GM12878 (cell line): ENCODE measurements around the gene VPS39. TPM values are rescaled to one million over a fixed set of nuclear protein-coding genes. Genes with fewer than 3 reads are reported as not detected.

ENCODE experiments used
- CBX5 ChIP-seq: sonication (generic); IDR thresholded peaks from 2 replicates; pipeline ENCODE4 v1.6.1; 2016; ENCODE audit warnings: low read depth, moderate library complexity, mild to moderate bottlenecking, inconsistent platforms
- CEBPB ChIP-seq, 2 experiments: fragments of 150-350 bp in 1 of 2; IDR thresholded peaks; 2 replicates each; pipeline ENCODE4 v1.6.1; 2012 to 2014; ENCODE audit warnings: low read depth in 2 of 2, low read length in 2 of 2, borderline replicate concordance in 1 of 2, inconsistent platforms in 1 of 2
- CHD2 ChIP-seq: IDR thresholded peaks from 2 replicates; pipeline ENCODE4 v1.6.1; 2011; ENCODE audit warnings: low read depth, low read length, improper control_type of control experiment, borderline replicate concordance
- CREM ChIP-seq: IDR thresholded peaks from 2 replicates; pipeline ENCODE4 v1.6.1; 2014; ENCODE audit warnings: antibody characterized with exemption, low read depth
- CUX1 ChIP-seq: IDR thresholded peaks from 2 replicates; pipeline ENCODE4 v1.6.1; 2012; ENCODE audit warnings: improper control_type of control experiment, low read depth, low read length; ENCODE audit not compliant: insufficient replicate concordance
- IRF5 ChIP-seq: fragments of 450-650 bp; IDR thresholded peaks from 2 replicates; pipeline ENCODE4 v1.6.1; 2017; ENCODE audit warnings: borderline replicate concordance
- MTA2 ChIP-seq: fragments of 450-650 bp; IDR thresholded peaks from 2 replicates; pipeline ENCODE4 v1.6.1; 2016; ENCODE audit warnings: low read depth, mild to moderate bottlenecking, moderate library complexity
- MTA3 ChIP-seq: IDR thresholded peaks from 2 replicates; pipeline ENCODE4 v1.6.1; 2012; ENCODE audit warnings: low read length, inconsistent platforms, borderline replicate concordance
- POLR2A ChIP-seq: IDR thresholded peaks from 2 replicates; pipeline ENCODE4 v1.6.1; 2011; ENCODE audit warnings: low read depth, mild to moderate bottlenecking, low read length
- RCOR1 ChIP-seq: conservative IDR thresholded peaks from 2 replicates; pipeline ENCODE4 v1.6.1; 2012; ENCODE audit warnings: low read depth, low read length, improper control_type of control experiment
- SMC3 ChIP-seq: IDR thresholded peaks from 2 replicates; pipeline ENCODE4 v1.6.1; 2011; ENCODE audit warnings: low read length, improper control_type of control experiment, borderline replicate concordance
- SPI1 ChIP-seq: IDR thresholded peaks from 2 replicates; pipeline ENCODE4 v1.6.1; 2011; ENCODE audit warnings: low read depth, mild to moderate bottlenecking, low read length, moderate library complexity, borderline replicate concordance; ENCODE audit not compliant: insufficient read depth
- SREBF2 ChIP-seq: IDR thresholded peaks from 2 replicates; pipeline ENCODE4 v1.6.1; 2012; ENCODE audit warnings: mild to moderate bottlenecking, low read length
- STAT3 ChIP-seq: IDR thresholded peaks from 2 replicates; pipeline ENCODE4 v1.6.1; 2011; ENCODE audit warnings: low read depth, low read length, improper control_type of control experiment
- TCF3 ChIP-seq: IDR thresholded peaks from 2 replicates; pipeline ENCODE4 v1.6.1; 2012; ENCODE audit warnings: low read depth, mild to moderate bottlenecking, low read length, borderline replicate concordance; ENCODE audit not compliant: insufficient read depth
- ZNF24 ChIP-seq: fragments of 450-650 bp; IDR thresholded peaks from 2 replicates; pipeline ENCODE4 v1.6.1; 2017; ENCODE audit warnings: antibody characterized with exemption, mild to moderate bottlenecking
- polyA plus RNA-seq, 11 experiments: library from polyadenylated mRNA; depleted of rRNA in 4 of 11; unstranded in 6 of 11; stranded (reverse) in 5 of 11; fragments of >200 nt; fragmentation: Nextera tagmentation in 4 of 11; fragmentation: Illumina TruSeq in 1 of 11; extraction: Ambion mirVana in 4 of 11; extraction: Trizol in 1 of 11; gene quantifications; 1 replicate in 1 of 11; 2 replicates in 10 of 11; pipeline versions ENCODE4 v1.2.1 to v1.2.3, GENCODE V29; 2011 to 2016; ENCODE audit warnings: inconsistent platforms in 2 of 11, missing spikeins in 2 of 11, low read depth in 1 of 11
- total RNA-seq, 4 experiments: library from RNA; depleted of rRNA in 3 of 4; stranded (reverse); fragments of >200 nt in 3 of 4; fragmentation: Illumina TruSeq in 1 of 4; extraction: Trizol in 1 of 4; gene quantifications; 2 replicates each; pipeline versions ENCODE4 v1.2.1 to v1.2.3, GENCODE V29; 2013 to 2021
- TF ChIP-seq, protein P1 (sequence below): IDR thresholded peaks from 2 replicates; pipeline ENCODE4 v1.6.1; 2012; ENCODE audit warnings: low read length, inconsistent platforms
- TF ChIP-seq, protein P2 (sequence below): fragments of 150-350 bp; IDR thresholded peaks from 2 replicates; pipeline ENCODE4 v1.6.1; 2016; ENCODE audit warnings: low read depth, low read length

VPS39 gene
- total and polyA plus RNA-seq, 10 of the 15 experiments (the other 5 are each of a cell fraction or from before 2014, with no cell fraction given) = 4.9 to 50.0 (median 36.2) TPM

DNA sequence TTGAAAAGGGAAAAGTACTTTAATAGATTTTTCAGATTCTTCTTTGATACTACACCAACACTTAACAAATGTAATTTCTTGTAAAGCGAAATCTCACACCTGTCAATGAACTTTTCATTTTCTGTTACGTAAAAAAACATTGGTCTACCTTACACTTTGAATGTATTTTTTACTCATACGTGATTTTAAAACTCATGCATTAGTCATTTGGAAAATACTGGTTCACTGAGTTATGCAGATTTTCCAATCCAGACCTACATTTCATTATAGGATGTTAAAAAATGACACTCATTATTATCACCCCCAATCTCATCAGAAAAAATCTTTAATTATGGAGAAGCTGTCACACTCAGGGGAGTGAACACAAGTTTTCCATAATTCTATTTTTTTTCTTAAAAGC is 14.7 kb downstream of the VPS39 start (continued):
- no peak for TF ChIP-seq CUX1
- TF ChIP-seq MTA3 = no peak
- no peak for TF ChIP-seq CEBPB (IDR thresholded peaks at IDR 0.05; ENCODE audit: borderline replicate concordance in 1 of 2, low read depth in 2 of 2, low read length in 2 of 2)
- TF ChIP-seq, protein P1, sequence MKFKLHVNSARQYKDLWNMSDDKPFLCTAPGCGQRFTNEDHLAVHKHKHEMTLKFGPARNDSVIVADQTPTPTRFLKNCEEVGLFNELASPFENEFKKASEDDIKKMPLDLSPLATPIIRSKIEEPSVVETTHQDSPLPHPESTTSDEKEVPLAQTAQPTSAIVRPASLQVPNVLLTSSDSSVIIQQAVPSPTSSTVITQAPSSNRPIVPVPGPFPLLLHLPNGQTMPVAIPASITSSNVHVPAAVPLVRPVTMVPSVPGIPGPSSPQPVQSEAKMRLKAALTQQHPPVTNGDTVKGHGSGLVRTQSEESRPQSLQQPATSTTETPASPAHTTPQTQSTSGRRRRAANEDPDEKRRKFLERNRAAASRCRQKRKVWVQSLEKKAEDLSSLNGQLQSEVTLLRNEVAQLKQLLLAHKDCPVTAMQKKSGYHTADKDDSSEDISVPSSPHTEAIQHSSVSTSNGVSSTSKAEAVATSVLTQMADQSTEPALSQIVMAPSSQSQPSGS = peak; percentile 16; the same call in 1 of the 2 replicates
- no peak for TF ChIP-seq STAT3
- no peak for TF ChIP-seq TCF3
- TF ChIP-seq CBX5 = no peak
- TF ChIP-seq MTA2 = peak; percentile 15; the same call in 1 of the 2 replicates
- TF ChIP-seq SMC3 = no peak
- TF ChIP-seq POLR2A = no peak
- TF ChIP-seq SPI1 = no peak
- no peak for TF ChIP-seq IRF5
- 0 out of 2 replicates have a peak, but pooled peaks have one; percentile 44 for TF ChIP-seq CREM
- TF ChIP-seq ZNF24 = no peak
- TF ChIP-seq RCOR1 = no peak
- TF ChIP-seq, protein P2, sequence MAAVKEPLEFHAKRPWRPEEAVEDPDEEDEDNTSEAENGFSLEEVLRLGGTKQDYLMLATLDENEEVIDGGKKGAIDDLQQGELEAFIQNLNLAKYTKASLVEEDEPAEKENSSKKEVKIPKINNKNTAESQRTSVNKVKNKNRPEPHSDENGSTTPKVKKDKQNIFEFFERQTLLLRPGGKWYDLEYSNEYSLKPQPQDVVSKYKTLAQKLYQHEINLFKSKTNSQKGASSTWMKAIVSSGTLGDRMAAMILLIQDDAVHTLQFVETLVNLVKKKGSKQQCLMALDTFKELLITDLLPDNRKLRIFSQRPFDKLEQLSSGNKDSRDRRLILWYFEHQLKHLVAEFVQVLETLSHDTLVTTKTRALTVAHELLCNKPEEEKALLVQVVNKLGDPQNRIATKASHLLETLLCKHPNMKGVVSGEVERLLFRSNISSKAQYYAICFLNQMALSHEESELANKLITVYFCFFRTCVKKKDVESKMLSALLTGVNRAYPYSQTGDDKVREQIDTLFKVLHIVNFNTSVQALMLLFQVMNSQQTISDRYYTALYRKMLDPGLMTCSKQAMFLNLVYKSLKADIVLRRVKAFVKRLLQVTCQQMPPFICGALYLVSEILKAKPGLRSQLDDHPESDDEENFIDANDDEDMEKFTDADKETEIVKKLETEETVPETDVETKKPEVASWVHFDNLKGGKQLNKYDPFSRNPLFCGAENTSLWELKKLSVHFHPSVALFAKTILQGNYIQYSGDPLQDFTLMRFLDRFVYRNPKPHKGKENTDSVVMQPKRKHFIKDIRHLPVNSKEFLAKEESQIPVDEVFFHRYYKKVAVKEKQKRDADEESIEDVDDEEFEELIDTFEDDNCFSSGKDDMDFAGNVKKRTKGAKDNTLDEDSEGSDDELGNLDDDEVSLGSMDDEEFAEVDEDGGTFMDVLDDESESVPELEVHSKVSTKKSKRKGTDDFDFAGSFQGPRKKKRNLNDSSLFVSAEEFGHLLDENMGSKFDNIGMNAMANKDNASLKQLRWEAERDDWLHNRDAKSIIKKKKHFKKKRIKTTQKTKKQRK = no peak
- TF ChIP-seq SREBF2 = no peak
- TF ChIP-seq CHD2 = no peak
